H1 (cell line): ENCODE results near the gene GPR162. TPM values are rescaled to one million over a fixed set of nuclear protein-coding genes. Genes with fewer than 3 reads are reported as not detected.
"Not testable (repeated sequence)": the region's sequence is repeated elsewhere in the genome, so short reads cannot be mapped to it uniquely, and the experiment has no call there.

Experiments used
- CTCF ChIA-PET: fragments of 300-600 bp; sonication (Branson Sonifier 250); formaldehyde crosslinking; loops from one replicate; lab custom pipeline; 2021; ENCODE audit not compliant: partially characterized antibody; lab: Charles Lee
- POLR2A ChIA-PET: fragments of 300-600 bp; sonication (Branson Sonifier 250); formaldehyde crosslinking; loops from one replicate; lab custom pipeline; 2021; ENCODE audit warnings: inconsistent platforms; ENCODE audit not compliant: partially characterized antibody; lab: Charles Lee
- DNase-seq, 2 experiments: peaks; one replicate each; pipeline versions ENCODE4 v3.0.0 to v3.0.0-alpha.2; 2010 to 2022; ENCODE audit warnings: low spot score in 2 of 2, low read depth in 1 of 2, mixed read lengths in 1 of 2
- FAIRE-seq: peaks from 2 replicates; lab custom pipeline; 2011; peaks lifted over from hg19 to GRCh38; lab: Jason Lieb, UNC
- H2AFZ ChIP-seq: 2 replicates; pipeline ENCODE4 v1.8.1; 2012; ENCODE audit warnings: low read length, inconsistent platforms
- H2AK5ac ChIP-seq: 2 replicates; pipeline ENCODE4 v1.6.1; 2013; ENCODE audit warnings: low read depth, low read length
- H2BK120ac ChIP-seq: replicated peaks from 2 replicates; pipeline ENCODE3; 2013; ENCODE audit warnings: low read depth, low read length, inconsistent platforms
- H2BK12ac ChIP-seq: 2 replicates; pipeline ENCODE4 v1.6.1; 2013; ENCODE audit warnings: low read depth, low read length
- H2BK15ac ChIP-seq: 2 replicates; pipeline ENCODE4 v1.6.1; 2013; ENCODE audit warnings: low read length
- H2BK20ac ChIP-seq: 2 replicates; pipeline ENCODE4 v1.6.1; 2013; ENCODE audit warnings: low read length
- H2BK5ac ChIP-seq: 2 replicates; pipeline ENCODE4 v1.6.1; 2013; ENCODE audit warnings: low read depth, low read length
- H3K14ac ChIP-seq: 2 replicates; pipeline ENCODE4 v1.6.1; 2013; ENCODE audit warnings: inconsistent platforms; ENCODE audit not compliant: insufficient read length
- H3K18ac ChIP-seq: 2 replicates; pipeline ENCODE4 v1.6.1; 2013; ENCODE audit warnings: low read length; ENCODE audit errors: extremely low read depth
- H3K23ac ChIP-seq: 2 replicates; pipeline ENCODE4 v1.6.1; 2013; ENCODE audit warnings: inconsistent platforms; ENCODE audit not compliant: insufficient read length
- H3K23me2 ChIP-seq: 2 replicates; pipeline ENCODE4 v1.6.1; 2013; ENCODE audit warnings: low read depth, low read length
- H3K27ac ChIP-seq: 2 replicates; pipeline ENCODE4 v1.6.1; 2011; ENCODE audit warnings: low read depth, low read length, inconsistent platforms
- H3K27me3 ChIP-seq, 4 experiments: replicated peaks in 1 of 4; 1 replicate in 1 of 4; 2 replicates in 3 of 4; pipeline versions ENCODE4 v1.6.1 to v1.8.1; 2011 to 2013; ENCODE audit warnings: low read length in 3 of 4, mild to moderate bottlenecking in 3 of 4, inconsistent platforms in 2 of 4, mixed read lengths in 2 of 4, moderate library complexity in 1 of 4; ENCODE audit not compliant: control insufficient read depth in 3 of 4, insufficient read depth in 3 of 4; ENCODE audit errors: extremely low read depth in 1 of 4
- H3K36me3 ChIP-seq, 4 experiments: 2 replicates each; pipeline versions ENCODE4 v1.6.1 to v1.8.1; 2011 to 2013; ENCODE audit warnings: mild to moderate bottlenecking in 4 of 4, low read length in 3 of 4, moderate library complexity in 2 of 4, control low read depth in 1 of 4, inconsistent platforms in 1 of 4; ENCODE audit not compliant: insufficient read depth in 4 of 4, control insufficient read depth in 2 of 4
- H3K4ac ChIP-seq: replicated peaks from 2 replicates; pipeline ENCODE3; 2013; ENCODE audit warnings: low read length, low read depth, mixed read lengths, inconsistent platforms; ENCODE audit not compliant: insufficient read length
- H3K4me1 ChIP-seq, 4 experiments: replicated peaks in 1 of 4; 1 replicate in 1 of 4; 2 replicates in 3 of 4; pipeline versions ENCODE4 v1.6.1 to v1.8.1; 2011 to 2013; ENCODE audit warnings: low read length in 3 of 4, inconsistent platforms in 2 of 4, mixed read lengths in 1 of 4; ENCODE audit not compliant: insufficient read depth in 4 of 4, control insufficient read depth in 3 of 4
- H3K4me2 ChIP-seq, 2 experiments: 2 replicates each; pipeline versions ENCODE4 v1.6.1 to v1.8.1; 2011 to 2013; ENCODE audit warnings: low read depth in 2 of 2, low read length in 2 of 2, control low read depth in 1 of 2, inconsistent platforms in 1 of 2, mild to moderate bottlenecking in 1 of 2; ENCODE audit not compliant: insufficient read depth in 1 of 2
- H3K4me3 ChIP-seq, 4 experiments: fragments of 200-600, 300-600 bp in 1 of 4; sonication (generic), shearing (Covaris generic), sonication (Bioruptor Twin) in 1 of 4; 2 replicates each; pipeline versions ENCODE4 v1.5.1 to v1.8.1; 2011 to 2016; ENCODE audit warnings: low read length in 4 of 4, low read depth in 3 of 4, control low read depth in 2 of 4, inconsistent platforms in 2 of 4, mild to moderate bottlenecking in 2 of 4, mixed read lengths in 1 of 4, moderate library complexity in 1 of 4; ENCODE audit not compliant: insufficient read depth in 2 of 4; ENCODE audit errors: extremely low read depth in 1 of 4
- H3K56ac ChIP-seq: replicated peaks from 2 replicates; pipeline ENCODE3; 2013; ENCODE audit warnings: low read depth, mild to moderate bottlenecking, mixed read lengths, low read length, inconsistent platforms; ENCODE audit not compliant: insufficient read length
- H3K79me1 ChIP-seq: 2 replicates; pipeline ENCODE4 v1.6.1; 2013; ENCODE audit warnings: low read depth, low read length, control low read depth
- H3K79me2 ChIP-seq, 2 experiments: 2 replicates each; pipeline versions ENCODE4 v1.6.1 to v1.8.1; 2012 to 2013; ENCODE audit warnings: low read length in 2 of 2, mild to moderate bottlenecking in 2 of 2, inconsistent platforms in 1 of 2; ENCODE audit not compliant: insufficient read depth in 2 of 2, control insufficient read depth in 1 of 2
- H3K9ac ChIP-seq, 4 experiments: replicated peaks in 1 of 4; 1 replicate in 1 of 4; 2 replicates in 3 of 4; pipeline versions ENCODE4 v1.6.1 to v1.8.1; 2011 to 2013; ENCODE audit warnings: low read depth in 3 of 4, low read length in 3 of 4, control low read depth in 2 of 4, mild to moderate bottlenecking in 2 of 4, moderate library complexity in 2 of 4, inconsistent platforms in 1 of 4; ENCODE audit errors: extremely low read depth in 1 of 4
- H3K9me3 ChIP-seq, 2 experiments: 2 replicates each; pipeline versions ENCODE4 v1.6.1 to v1.8.1; 2012 to 2013; ENCODE audit warnings: mild to moderate bottlenecking in 2 of 2, moderate library complexity in 2 of 2, control low read depth in 1 of 2, inconsistent platforms in 1 of 2, low read depth in 1 of 2, low read length in 1 of 2, mixed read lengths in 1 of 2; ENCODE audit not compliant: insufficient read depth in 2 of 2
- H4K20me1 ChIP-seq, 2 experiments: replicated peaks in 1 of 2; 2 replicates each; pipeline versions ENCODE3 to v1.8.1; 2011 to 2013; ENCODE audit warnings: inconsistent platforms in 2 of 2, low read length in 2 of 2, mild to moderate bottlenecking in 1 of 2; ENCODE audit not compliant: insufficient read depth in 2 of 2, control insufficient read depth in 1 of 2
- H4K5ac ChIP-seq: 2 replicates; pipeline ENCODE4 v1.6.1; 2013; ENCODE audit warnings: low read length, low read depth, mixed read lengths, inconsistent platforms; ENCODE audit not compliant: insufficient read length
- H4K8ac ChIP-seq: 2 replicates; pipeline ENCODE4 v1.8.0; 2013; ENCODE audit warnings: mild to moderate bottlenecking, moderate library complexity, low read length, inconsistent platforms; ENCODE audit not compliant: insufficient read depth; ENCODE audit errors: extremely low read depth
- H4K91ac ChIP-seq: replicated peaks from 2 replicates; pipeline ENCODE3; 2013; ENCODE audit warnings: low read length, mixed read lengths, inconsistent platforms; ENCODE audit not compliant: insufficient read length
- EP300 ChIP-seq, 2 experiments: IDR thresholded peaks; 1 replicate in 1 of 2; 2 replicates in 1 of 2; pipeline ENCODE4 v1.6.1; 2011 to 2012; ENCODE audit warnings: low read depth in 2 of 2, low read length in 2 of 2, mild to moderate bottlenecking in 2 of 2, borderline replicate concordance in 1 of 2, inconsistent platforms in 1 of 2, moderate library complexity in 1 of 2
- JUND ChIP-seq: IDR thresholded peaks from 2 replicates; pipeline ENCODE4 v1.6.1; 2011; ENCODE audit warnings: mild to moderate bottlenecking, improper control_type of control experiment, low read length
- NRF1 ChIP-seq: IDR thresholded peaks from 2 replicates; pipeline ENCODE4 v1.6.1; 2011; ENCODE audit warnings: mild to moderate bottlenecking, low read depth, low read length, improper control_type of control experiment
- POLR2A ChIP-seq, 2 experiments: IDR thresholded peaks; 1 replicate in 1 of 2; 2 replicates in 1 of 2; pipeline ENCODE4 v1.6.1; 2011; ENCODE audit warnings: low read depth in 2 of 2, low read length in 2 of 2, mild to moderate bottlenecking in 2 of 2; ENCODE audit errors: control extremely low read depth in 1 of 2
- TAF1 ChIP-seq: IDR thresholded peaks from 2 replicates; pipeline ENCODE4 v1.6.1; 2011; ENCODE audit warnings: mild to moderate bottlenecking, low read depth, low read length
- YY1 ChIP-seq: IDR thresholded peaks from 2 replicates; pipeline ENCODE4 v1.6.1; 2011; ENCODE audit warnings: low read depth, mild to moderate bottlenecking, low read length
- WGBS, 2 experiments: shearing (Covaris generic) in 1 of 2; methylation state at CpG; one replicate each; pipeline versions ENCODE4 v1.1.6 to v1.1.7; 2013 to 2015; ENCODE audit warnings: low lambda C conversion rate in 2 of 2, mixed read lengths in 2 of 2, inconsistent platforms in 1 of 2, low coverage in 1 of 2, missing lambda C conversion rate in 1 of 2; ENCODE audit not compliant: insufficient replicate concordance in 2 of 2, insufficient coverage in 1 of 2, insufficient read length in 1 of 2; ENCODE audit errors: extremely low coverage in 1 of 2, missing lambda C conversion rate in 1 of 2; 5-methylcytosine and 5-hydroxymethylcytosine counted together
- polyA plus RNA-seq, 7 experiments: library from polyadenylated mRNA; depleted of rRNA in 3 of 7; stranded (reverse) in 5 of 7; unstranded in 2 of 7; fragments of >200 nt in 5 of 7; fragments of 200-250 nt in 2 of 7; gene quantifications; 1 replicate in 5 of 7; 2 replicates in 1 of 7; 4 replicates in 1 of 7; pipeline versions ENCODE4 v1.2.1 to v1.2.3, GENCODE V29; 2011 to 2013; ENCODE audit warnings: missing spikeins in 2 of 7, mixed read lengths in 2 of 7
- total RNA-seq: library from RNA; stranded (reverse); fragmentation: NEBNext Ultra II Directional; extraction: Animal tissue kit (Norgen Biotek cat#: 25700); gene quantifications from 2 replicates; pipeline ENCODE4 v1.2.1, GENCODE V29; 2021
- TF ChIP-seq, protein P1 (sequence below): IDR thresholded peaks from 2 replicates; pipeline ENCODE4 v1.6.1; 2012; ENCODE audit warnings: inconsistent platforms

Gene GPR162
- total and polyA plus RNA-seq, 2 of the 8 experiments (the other 6 are each of a cell fraction or from before 2014, with no cell fraction given): 7.3 to 8.8 TPM

GRCh38 chr12:6873094-6874014 lies 51.7 kb downstream of the GPR162 start, which contains the start of gene SPSB2 (continued):
- no peak for TF ChIP-seq YY1
- TF ChIP-seq POLR2A (IDR thresholded peaks at IDR 0.05; ENCODE audit: control extremely low read depth in 1 of 2, low read depth in 2 of 2, low read length in 2 of 2): no peak
- no peak for TF ChIP-seq NRF1
- TF ChIP-seq JUND: no peak
- peak; percentile 67 for TF ChIP-seq TAF1
- TF ChIP-seq, protein P1, sequence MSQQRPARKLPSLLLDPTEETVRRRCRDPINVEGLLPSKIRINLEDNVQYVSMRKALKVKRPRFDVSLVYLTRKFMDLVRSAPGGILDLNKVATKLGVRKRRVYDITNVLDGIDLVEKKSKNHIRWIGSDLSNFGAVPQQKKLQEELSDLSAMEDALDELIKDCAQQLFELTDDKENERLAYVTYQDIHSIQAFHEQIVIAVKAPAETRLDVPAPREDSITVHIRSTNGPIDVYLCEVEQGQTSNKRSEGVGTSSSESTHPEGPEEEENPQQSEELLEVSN: no peak
- peak in 1 of 2 experiments; percentile 52; a peak in 1 of 3 replicates for TF ChIP-seq EP300 (IDR thresholded peaks at IDR 0.05; ENCODE audit: borderline replicate concordance in 1 of 2, low read depth in 2 of 2, low read length in 2 of 2)

DNA sequence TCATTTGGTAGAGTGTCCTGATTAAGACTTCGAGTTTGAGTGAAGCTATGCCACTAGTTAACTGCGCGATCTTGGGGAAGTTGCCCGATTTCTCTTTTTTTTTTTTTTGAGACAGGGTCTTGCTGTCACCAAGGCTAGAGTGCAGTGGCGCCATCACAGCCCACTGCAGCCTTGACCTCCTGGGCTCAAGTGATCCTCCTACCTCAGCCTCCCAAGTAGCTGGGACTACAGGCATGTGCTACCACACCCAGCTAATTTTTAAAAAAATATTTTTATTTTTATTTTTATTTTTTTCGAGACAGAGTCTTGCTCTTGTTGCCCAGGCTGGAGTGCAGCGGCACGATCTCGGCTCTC lies 52.4 kb downstream of the GPR162 start:
- not testable (repeated sequence) for H3K4ac ChIP-seq, H3K56ac ChIP-seq, H2BK12ac ChIP-seq, H3K23ac ChIP-seq, H3K23me2 ChIP-seq, H3K14ac ChIP-seq, H3K9me3 ChIP-seq, H4K91ac ChIP-seq, FAIRE-seq, H3K27me3 ChIP-seq, H2BK20ac ChIP-seq, H2AK5ac ChIP-seq, H4K8ac ChIP-seq, DNase-seq, H3K79me1 ChIP-seq, H3K79me2 ChIP-seq
- Histone ChIP-seq H4K5ac (peak overlapping the region; percentile 75), H3K4me1 (peaks cover 2 to 27% (median 12%) of the 10 kb centered on the region in 4 experiments), H2BK15ac (0 out of 2 replicates have a peak overlapping the region, but pooled peaks have one; percentile 6), H2BK120ac (peak overlapping the region; percentile 83), H3K9ac (peak overlapping the region in 3 of 4 experiments; percentile 34 to 74 (median 38); a peak in 5 of 7 replicates), H3K27ac (0 out of 2 replicates have a peak overlapping the region, but pooled peaks have one; percentile 61), H3K4me2 (peak overlapping the region; percentile 82 to 85), H3K36me3 (peaks cover 8 to 31% (median 12%) of the 10 kb centered on the region in 4 experiments), H3K18ac (peak overlapping the region; percentile 98), H3K4me3 (peak overlapping the region; percentile 68 to 85 (median 76)), H4K20me1 (peaks cover 18 to 22% of the 10 kb centered on the region in 2 experiments), H2AFZ (peak overlapping the region; percentile 83; the same call in 1 of the 2 replicates), H2BK5ac (peak overlapping the region; percentile 83)
- WGBS, 2 experiments: 75% methylated on average over 9 of the region's 9 CpGs; no CpG with 5 or more reads in 1 of the 2 experiments
- ChIA-PET POLR2A (interaction anchor here (1.1 to 18.9 kb wide), 7 partner anchors 9 to 66 kb away, joined by 3 to 588 read pairs (median 264); partner anchors contain the start of genes ATN1, C12orf57, CDCA3 and ENO2), CTCF (interaction anchor here (0.7 to 10.4 kb wide), 8 partner anchors 9 to 90 kb away, joined by 3 to 216 read pairs (median 6); partner anchors contain the start of genes C12orf57 and RNU7-1)
